Liver (tissue), 3 donors: ENCODE data around the gene CCDC60.

Experiments
- EGR1 ChIP-seq, 2 donors: IDR thresholded peaks; 2 replicates each; pipeline ENCODE4 v1.6.1; 2016 to 2018; ENCODE audit warnings: antibody characterized with exemption in 2 of 2, low read depth in 2 of 2
- FOXA1 ChIP-seq: IDR thresholded peaks from 2 replicates; pipeline ENCODE4 v1.6.1; 2016; ENCODE audit warnings: antibody characterized with exemption
- GABPA ChIP-seq, 2 donors: IDR thresholded peaks in 1 of 2; conservative IDR thresholded peaks in 1 of 2; 2 replicates each; pipeline ENCODE4 v1.6.1; 2016; ENCODE audit warnings: antibody characterized with exemption in 2 of 2, mild to moderate bottlenecking in 1 of 2, moderate library complexity in 1 of 2
- HNF4A ChIP-seq, 2 donors: conservative IDR thresholded peaks; 2 replicates each; pipeline ENCODE4 v1.6.1; 2016; ENCODE audit warnings: antibody characterized with exemption in 2 of 2, mild to moderate bottlenecking in 2 of 2
- JUND ChIP-seq, 2 donors: IDR thresholded peaks; 2 replicates each; pipeline ENCODE4 v1.6.1; 2016; ENCODE audit warnings: antibody characterized with exemption in 2 of 2
- RAD21 ChIP-seq, 2 donors: IDR thresholded peaks; 2 replicates each; pipeline ENCODE4 v1.6.1; 2016; ENCODE audit warnings: antibody characterized with exemption in 2 of 2, mild to moderate bottlenecking in 2 of 2
- RXRA ChIP-seq, 2 donors: IDR thresholded peaks; 2 replicates each; pipeline ENCODE4 v1.6.1; 2017 to 2018; ENCODE audit warnings: antibody characterized with exemption in 2 of 2, mild to moderate bottlenecking in 1 of 2
- SP1 ChIP-seq: IDR thresholded peaks from 2 replicates; pipeline ENCODE4 v1.6.1; 2018; ENCODE audit warnings: antibody characterized with exemption, mild to moderate bottlenecking
- TAF1 ChIP-seq: conservative IDR thresholded peaks from 2 replicates; pipeline ENCODE4 v1.6.1; 2016; ENCODE audit warnings: antibody characterized with exemption, mild to moderate bottlenecking
- YY1 ChIP-seq: IDR thresholded peaks from 2 replicates; pipeline ENCODE4 v1.6.1; 2016; ENCODE audit warnings: antibody characterized with exemption, mild to moderate bottlenecking
- TF ChIP-seq, protein P1 (sequence below): fragments of 150-350 bp; IDR thresholded peaks from 2 replicates; pipeline ENCODE4 v1.5.1; 2017; ENCODE audit warnings: improper control_type of control experiment, low read depth, low read length; ENCODE audit not compliant: missing input control
- TF ChIP-seq, protein P2 (sequence below): IDR thresholded peaks from 2 replicates; pipeline ENCODE4 v1.6.1; 2016; ENCODE audit warnings: antibody characterized with exemption, mild to moderate bottlenecking
- TF ChIP-seq, protein P3 (sequence below): IDR thresholded peaks from 2 replicates; pipeline ENCODE4 v1.6.1; 2016; ENCODE audit warnings: antibody characterized with exemption
- TF ChIP-seq, protein P4 (sequence below): IDR thresholded peaks from 2 replicates; pipeline ENCODE4 v1.6.1; 2016; ENCODE audit warnings: antibody characterized with exemption
- donor health status: healthy.
- donor health status: healthy.

DNA sequence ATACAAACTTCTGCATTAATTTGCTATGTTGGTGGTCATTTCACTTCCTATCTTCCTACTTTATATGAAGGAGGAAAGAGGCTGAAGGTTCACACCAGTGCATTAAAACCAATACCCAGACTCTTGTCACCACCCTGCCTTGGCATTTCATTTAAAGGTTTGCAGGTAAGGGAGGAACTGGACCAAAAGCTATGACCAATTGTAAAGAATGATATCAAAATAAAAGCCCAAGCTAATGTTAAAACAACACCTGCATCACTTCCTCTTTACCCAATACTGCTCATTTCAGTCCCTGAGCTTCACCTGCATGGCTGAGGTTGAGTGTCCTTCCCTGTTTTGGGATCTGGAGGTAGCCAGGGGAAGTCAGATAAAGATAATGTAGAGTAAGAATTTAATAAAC, 211.8 kb downstream of the CCDC60 start:
- TF ChIP-seq TAF1 (no peak), RXRA (IDR thresholded peaks at IDR 0.05) (no peak), SP1 (no peak), YY1 (no peak), RAD21 (IDR thresholded peaks at IDR 0.05) (no peak), EGR1 (IDR thresholded peaks at IDR 0.05; ENCODE audit: low read depth in 2 of 2) (no peak), HNF4A (conservative IDR thresholded peaks at IDR 0.05) (no peak), GABPA (IDR thresholded peaks at IDR 0.05 in 1 of 2, conservative IDR thresholded peaks at IDR 0.05 in 1 of 2) (no peak), FOXA1 (no peak), JUND (IDR thresholded peaks at IDR 0.05) (no peak)
- TF ChIP-seq, protein P1, sequence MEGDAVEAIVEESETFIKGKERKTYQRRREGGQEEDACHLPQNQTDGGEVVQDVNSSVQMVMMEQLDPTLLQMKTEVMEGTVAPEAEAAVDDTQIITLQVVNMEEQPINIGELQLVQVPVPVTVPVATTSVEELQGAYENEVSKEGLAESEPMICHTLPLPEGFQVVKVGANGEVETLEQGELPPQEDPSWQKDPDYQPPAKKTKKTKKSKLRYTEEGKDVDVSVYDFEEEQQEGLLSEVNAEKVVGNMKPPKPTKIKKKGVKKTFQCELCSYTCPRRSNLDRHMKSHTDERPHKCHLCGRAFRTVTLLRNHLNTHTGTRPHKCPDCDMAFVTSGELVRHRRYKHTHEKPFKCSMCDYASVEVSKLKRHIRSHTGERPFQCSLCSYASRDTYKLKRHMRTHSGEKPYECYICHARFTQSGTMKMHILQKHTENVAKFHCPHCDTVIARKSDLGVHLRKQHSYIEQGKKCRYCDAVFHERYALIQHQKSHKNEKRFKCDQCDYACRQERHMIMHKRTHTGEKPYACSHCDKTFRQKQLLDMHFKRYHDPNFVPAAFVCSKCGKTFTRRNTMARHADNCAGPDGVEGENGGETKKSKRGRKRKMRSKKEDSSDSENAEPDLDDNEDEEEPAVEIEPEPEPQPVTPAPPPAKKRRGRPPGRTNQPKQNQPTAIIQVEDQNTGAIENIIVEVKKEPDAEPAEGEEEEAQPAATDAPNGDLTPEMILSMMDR, result no peak
- TF ChIP-seq, protein P2, sequence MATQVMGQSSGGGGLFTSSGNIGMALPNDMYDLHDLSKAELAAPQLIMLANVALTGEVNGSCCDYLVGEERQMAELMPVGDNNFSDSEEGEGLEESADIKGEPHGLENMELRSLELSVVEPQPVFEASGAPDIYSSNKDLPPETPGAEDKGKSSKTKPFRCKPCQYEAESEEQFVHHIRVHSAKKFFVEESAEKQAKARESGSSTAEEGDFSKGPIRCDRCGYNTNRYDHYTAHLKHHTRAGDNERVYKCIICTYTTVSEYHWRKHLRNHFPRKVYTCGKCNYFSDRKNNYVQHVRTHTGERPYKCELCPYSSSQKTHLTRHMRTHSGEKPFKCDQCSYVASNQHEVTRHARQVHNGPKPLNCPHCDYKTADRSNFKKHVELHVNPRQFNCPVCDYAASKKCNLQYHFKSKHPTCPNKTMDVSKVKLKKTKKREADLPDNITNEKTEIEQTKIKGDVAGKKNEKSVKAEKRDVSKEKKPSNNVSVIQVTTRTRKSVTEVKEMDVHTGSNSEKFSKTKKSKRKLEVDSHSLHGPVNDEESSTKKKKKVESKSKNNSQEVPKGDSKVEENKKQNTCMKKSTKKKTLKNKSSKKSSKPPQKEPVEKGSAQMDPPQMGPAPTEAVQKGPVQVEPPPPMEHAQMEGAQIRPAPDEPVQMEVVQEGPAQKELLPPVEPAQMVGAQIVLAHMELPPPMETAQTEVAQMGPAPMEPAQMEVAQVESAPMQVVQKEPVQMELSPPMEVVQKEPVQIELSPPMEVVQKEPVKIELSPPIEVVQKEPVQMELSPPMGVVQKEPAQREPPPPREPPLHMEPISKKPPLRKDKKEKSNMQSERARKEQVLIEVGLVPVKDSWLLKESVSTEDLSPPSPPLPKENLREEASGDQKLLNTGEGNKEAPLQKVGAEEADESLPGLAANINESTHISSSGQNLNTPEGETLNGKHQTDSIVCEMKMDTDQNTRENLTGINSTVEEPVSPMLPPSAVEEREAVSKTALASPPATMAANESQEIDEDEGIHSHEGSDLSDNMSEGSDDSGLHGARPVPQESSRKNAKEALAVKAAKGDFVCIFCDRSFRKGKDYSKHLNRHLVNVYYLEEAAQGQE, result no peak
- TF ChIP-seq, protein P3, sequence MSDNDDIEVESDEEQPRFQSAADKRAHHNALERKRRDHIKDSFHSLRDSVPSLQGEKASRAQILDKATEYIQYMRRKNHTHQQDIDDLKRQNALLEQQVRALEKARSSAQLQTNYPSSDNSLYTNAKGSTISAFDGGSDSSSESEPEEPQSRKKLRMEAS, result no peak
- TF ChIP-seq, protein P4, sequence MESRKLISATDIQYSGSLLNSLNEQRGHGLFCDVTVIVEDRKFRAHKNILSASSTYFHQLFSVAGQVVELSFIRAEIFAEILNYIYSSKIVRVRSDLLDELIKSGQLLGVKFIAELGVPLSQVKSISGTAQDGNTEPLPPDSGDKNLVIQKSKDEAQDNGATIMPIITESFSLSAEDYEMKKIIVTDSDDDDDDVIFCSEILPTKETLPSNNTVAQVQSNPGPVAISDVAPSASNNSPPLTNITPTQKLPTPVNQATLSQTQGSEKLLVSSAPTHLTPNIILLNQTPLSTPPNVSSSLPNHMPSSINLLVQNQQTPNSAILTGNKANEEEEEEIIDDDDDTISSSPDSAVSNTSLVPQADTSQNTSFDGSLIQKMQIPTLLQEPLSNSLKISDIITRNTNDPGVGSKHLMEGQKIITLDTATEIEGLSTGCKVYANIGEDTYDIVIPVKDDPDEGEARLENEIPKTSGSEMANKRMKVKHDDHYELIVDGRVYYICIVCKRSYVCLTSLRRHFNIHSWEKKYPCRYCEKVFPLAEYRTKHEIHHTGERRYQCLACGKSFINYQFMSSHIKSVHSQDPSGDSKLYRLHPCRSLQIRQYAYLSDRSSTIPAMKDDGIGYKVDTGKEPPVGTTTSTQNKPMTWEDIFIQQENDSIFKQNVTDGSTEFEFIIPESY, result no peak
